ENCODE measurements around the gene EFNA3.

GRCh38 chr1:155125946-155126555 lies 47.4 kb downstream of the EFNA3 start:
- TF ChIP-seq CTCF (IDR thresholded peaks at IDR 0.05) (no peak), POLR2A (IDR thresholded peaks at IDR 0.05) (peak in 1 of 4 donors; percentile 17)
